ENCODE results near the gene TACC2. TPM values are rescaled to one million over a fixed set of nuclear protein-coding genes. Genes with fewer than 3 reads are reported as not detected.

TACC2 gene
- polyA plus RNA-seq, 4 donors: 28.6 to 99.5 (median 77.2) TPM

DNA sequence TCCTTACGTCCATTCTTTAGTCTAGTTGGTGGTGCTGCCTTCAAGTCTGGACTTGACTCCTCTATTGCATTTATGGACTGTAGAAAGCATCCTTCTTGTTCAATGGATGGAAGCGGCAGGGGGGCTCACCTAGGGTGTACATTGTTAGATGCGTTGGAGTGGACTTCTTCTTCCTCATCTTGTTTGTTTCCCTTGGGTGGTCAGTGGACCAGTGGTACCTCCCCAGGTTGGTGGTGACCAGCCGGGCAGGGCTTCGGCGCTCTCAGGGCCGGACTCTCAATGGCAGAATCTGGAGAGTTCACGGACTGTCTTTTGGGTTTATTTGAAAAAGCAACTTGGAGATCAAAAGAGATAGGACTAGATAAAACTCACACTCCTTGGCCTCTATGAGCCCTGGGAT lies 276.0 kb downstream of the TACC2 start:
- Histone ChIP-seq H3K36me3 (ENCODE audit: control insufficient read depth in 3 of 3, insufficient read depth in 2 of 3, low read depth in 1 of 3, low read length in 3 of 3) (no peaks in the 10 kb centered on the region), H3K27me3 (ENCODE audit: control insufficient read depth in 3 of 3, insufficient read depth in 3 of 3, low read length in 3 of 3) (no peaks in the 10 kb centered on the region), H3K27ac (ENCODE audit: low read depth in 1 of 3, low read length in 2 of 3) (no peak overlapping the region), H3K9me3 (ENCODE audit: control insufficient read depth in 2 of 2, insufficient read depth in 1 of 2, low read depth in 1 of 2, low read length in 1 of 2) (peaks cover 0 to 9% of the 10 kb centered on the region in 2 donors), H3K4me1 (ENCODE audit: control insufficient read depth in 3 of 3, insufficient read depth in 2 of 3, low read depth in 1 of 3, low read length in 2 of 3) (peaks cover 2 to 29% (median 3%) of the 10 kb centered on the region in 3 donors), H3K4me3 (ENCODE audit: low read depth in 1 of 3, low read length in 3 of 3) (no peak overlapping the region)
- FAIRE-seq: no peak
- WGBS, 3 donors: 89 to 99% (median 96%) methylated on average over 8 of the region's 8 CpGs
- no peak for DNase-seq

DNA sequence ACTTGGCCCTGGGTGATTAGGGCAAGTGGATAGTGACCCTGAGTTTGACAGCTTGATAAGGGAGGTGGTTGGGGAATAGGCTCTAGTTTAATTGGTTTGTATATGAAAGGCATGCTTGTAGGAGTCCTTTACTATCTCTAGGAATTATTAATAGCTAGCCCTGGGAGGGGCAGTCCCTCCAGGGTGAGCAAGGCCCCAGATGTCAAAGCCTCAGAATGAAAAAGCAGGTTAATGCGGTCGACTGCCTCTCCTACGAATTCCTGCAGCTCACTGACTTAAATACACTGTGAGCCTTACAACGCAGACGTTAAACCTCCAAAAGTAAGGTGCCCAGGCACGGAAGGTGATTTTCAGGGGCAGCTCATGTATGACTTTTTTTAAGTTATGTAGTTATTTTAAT lies 276.9 kb downstream of the TACC2 start:
- FAIRE-seq: no peak
- no peaks in the 10 kb centered on the region for H3K36me3 ChIP-seq (ENCODE audit: control insufficient read depth in 3 of 3, insufficient read depth in 2 of 3, low read depth in 1 of 3, low read length in 3 of 3)

DNA sequence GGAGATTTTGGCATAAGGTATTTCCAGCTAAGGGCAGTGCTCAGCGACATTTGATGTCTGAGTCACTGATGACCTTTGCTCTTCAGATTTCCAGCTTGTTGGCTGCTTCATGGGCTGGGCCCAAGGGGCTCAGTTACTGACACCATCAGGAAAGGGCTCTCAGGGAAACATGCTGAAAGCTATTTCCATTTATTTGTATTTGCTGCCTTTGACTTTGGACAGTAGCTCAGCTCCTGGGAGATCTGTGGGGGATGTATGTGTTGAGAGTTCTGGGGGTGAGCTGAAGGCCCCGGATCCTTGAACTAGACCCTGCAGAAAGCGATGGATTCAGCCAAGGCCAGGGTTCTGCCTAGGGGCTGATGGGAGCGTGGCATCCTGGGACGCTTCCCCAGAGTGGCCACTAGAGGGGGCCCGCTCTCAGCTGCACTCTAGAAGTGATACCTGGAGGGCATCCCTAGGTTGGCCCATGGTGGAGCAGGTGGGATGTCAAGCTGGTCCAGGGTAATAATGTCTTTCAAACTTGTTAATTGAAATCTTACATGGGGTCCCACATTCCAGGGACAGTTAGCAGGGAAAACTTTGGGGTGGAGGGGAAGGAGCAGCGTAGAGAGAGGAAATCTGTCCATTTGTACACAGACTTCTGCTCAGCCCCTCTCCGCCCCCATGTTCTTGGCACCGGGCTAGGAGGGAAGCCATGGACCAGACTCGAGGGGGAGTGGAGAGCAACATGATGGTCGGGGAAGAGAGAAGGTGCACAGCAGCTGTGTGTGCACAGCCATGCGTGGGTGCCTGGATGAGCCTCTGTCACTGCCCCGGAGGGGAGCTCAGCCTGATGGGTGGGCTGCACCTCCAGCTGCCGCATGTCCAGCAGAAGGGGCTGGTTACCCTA lies 279.1 kb downstream of the TACC2 start:
- Histone ChIP-seq H3K4me1 (ENCODE audit: control insufficient read depth in 3 of 3, insufficient read depth in 2 of 3, low read depth in 1 of 3, low read length in 2 of 3) (peaks cover 2 to 29% (median 3%) of the 10 kb centered on the region in 3 donors), H3K27me3 (ENCODE audit: control insufficient read depth in 3 of 3, insufficient read depth in 3 of 3, low read length in 3 of 3) (no peaks in the 10 kb centered on the region), H3K4me3 (ENCODE audit: low read depth in 1 of 3, low read length in 3 of 3) (no peak overlapping the region), H3K27ac (ENCODE audit: low read depth in 1 of 3, low read length in 2 of 3) (peak overlapping the region in 1 of 3 donors; percentile 31), H3K36me3 (ENCODE audit: control insufficient read depth in 3 of 3, insufficient read depth in 2 of 3, low read depth in 1 of 3, low read length in 3 of 3) (no peaks in the 10 kb centered on the region), H3K9me3 (ENCODE audit: control insufficient read depth in 2 of 2, insufficient read depth in 1 of 2, low read depth in 1 of 2, low read length in 1 of 2) (peaks cover 0 to 5% of the 10 kb centered on the region in 2 donors)
- FAIRE-seq: no peak
- 44 to 53% (median 50%) methylated on average over 14 of the region's 14 CpGs for WGBS, 3 donors
- DNase-seq: peak; percentile 69 to 75

More for the DNA sequence above, 276.9 kb downstream of the TACC2 start:
- Histone ChIP-seq H3K9me3 (ENCODE audit: control insufficient read depth in 2 of 2, insufficient read depth in 1 of 2, low read depth in 1 of 2, low read length in 1 of 2) (peaks cover 0 to 9% of the 10 kb centered on the region in 2 donors), H3K4me1 (ENCODE audit: control insufficient read depth in 3 of 3, insufficient read depth in 2 of 3, low read depth in 1 of 3, low read length in 2 of 3) (peaks cover 2 to 29% (median 3%) of the 10 kb centered on the region in 3 donors), H3K27me3 (ENCODE audit: control insufficient read depth in 3 of 3, insufficient read depth in 3 of 3, low read length in 3 of 3) (no peaks in the 10 kb centered on the region), H3K4me3 (ENCODE audit: low read depth in 1 of 3, low read length in 3 of 3) (no peak overlapping the region), H3K27ac (ENCODE audit: low read depth in 1 of 3, low read length in 2 of 3) (no peak overlapping the region)
- 74 to 85% (median 77%) methylated on average over 6 of the region's 6 CpGs for WGBS, 3 donors
- DNase-seq: peak in 1 of 2 donors; percentile 51

DNA sequence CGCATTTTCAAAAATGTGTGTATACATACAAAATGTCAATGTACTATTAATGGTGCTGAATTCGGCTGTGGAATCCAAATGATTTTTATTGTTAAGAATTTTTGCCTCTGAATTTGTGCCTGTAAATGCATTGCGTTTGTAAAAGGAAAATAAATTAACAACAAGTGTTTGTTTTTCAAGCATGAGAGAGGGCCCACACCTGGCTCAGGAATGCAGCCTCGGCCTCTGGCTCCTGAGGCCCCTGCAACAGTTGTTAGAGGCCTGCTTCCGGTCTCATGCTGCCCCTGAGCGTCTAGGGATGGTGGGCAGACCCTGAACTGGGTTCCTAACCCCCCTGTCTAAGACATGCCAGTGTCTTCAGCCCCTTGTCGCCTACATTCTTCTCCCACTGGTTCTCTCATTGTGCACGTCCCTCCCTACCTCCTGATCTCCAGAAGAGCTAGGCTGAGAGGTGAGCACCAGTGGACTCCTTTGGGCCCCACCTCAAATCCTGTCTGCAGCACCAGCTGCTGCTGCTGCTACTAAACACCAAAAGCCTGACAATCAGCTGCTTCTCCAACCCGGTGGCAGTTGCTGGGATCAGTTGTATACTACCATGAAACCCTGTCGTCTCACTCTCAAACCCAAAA lies 280.2 kb downstream of the TACC2 start:
- H3K27ac ChIP-seq (ENCODE audit: low read depth in 1 of 3, low read length in 2 of 3): no peak overlapping the region
- no peaks in the 10 kb centered on the region for H3K27me3 ChIP-seq (ENCODE audit: control insufficient read depth in 3 of 3, insufficient read depth in 3 of 3, low read length in 3 of 3)
- no peaks in the 10 kb centered on the region for H3K36me3 ChIP-seq (ENCODE audit: control insufficient read depth in 3 of 3, insufficient read depth in 2 of 3, low read depth in 1 of 3, low read length in 3 of 3)
- DNase-seq (no peak), FAIRE-seq (no peak)
- 75 to 84% (median 75%) methylated on average over 10 of the region's 10 CpGs for WGBS, 3 donors
- peaks cover under 1 to 26% (median 2%) of the 10 kb centered on the region in 3 donors for H3K4me1 ChIP-seq (ENCODE audit: control insufficient read depth in 3 of 3, insufficient read depth in 2 of 3, low read depth in 1 of 3, low read length in 2 of 3)
- H3K9me3 ChIP-seq (ENCODE audit: control insufficient read depth in 2 of 2, insufficient read depth in 1 of 2, low read depth in 1 of 2, low read length in 1 of 2): peaks cover 0 to under 1% of the 10 kb centered on the region in 2 donors
- no peak overlapping the region for H3K4me3 ChIP-seq (ENCODE audit: low read depth in 1 of 3, low read length in 3 of 3)

DNA sequence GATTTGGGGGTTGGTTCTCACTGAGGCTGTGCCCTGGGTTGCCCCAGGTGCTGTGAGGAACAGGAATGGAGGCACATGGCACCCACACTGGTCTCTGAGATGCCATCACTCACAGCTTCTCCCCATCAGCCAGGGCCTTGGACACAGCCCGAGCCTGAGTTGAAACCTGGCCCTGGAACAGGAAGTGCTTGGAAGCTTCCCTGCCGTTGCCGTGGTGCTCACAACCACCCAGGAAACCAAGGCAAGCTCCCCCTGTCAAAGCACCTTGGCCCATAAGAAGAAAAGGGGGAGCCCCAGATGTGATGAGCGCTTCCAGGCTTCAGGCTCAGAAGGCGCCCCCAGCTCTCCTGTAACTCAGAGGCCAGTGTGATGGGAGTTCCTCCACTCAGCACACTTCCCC lies 282.1 kb downstream of the TACC2 start, which contains the start of gene BTBD16:
Gene BTBD16, plus strand, starts transcription at position 221 of the 400 bp plus-strand sequence. CDS start 3,786 bp downstream, outside the sequence.
- DNase-seq (no peak), FAIRE-seq (no peak)
- no peaks in the 10 kb centered on the region for H3K27me3 ChIP-seq (ENCODE audit: control insufficient read depth in 3 of 3, insufficient read depth in 3 of 3, low read length in 3 of 3)
- H3K36me3 ChIP-seq (ENCODE audit: control insufficient read depth in 3 of 3, insufficient read depth in 2 of 3, low read depth in 1 of 3, low read length in 3 of 3): no peaks in the 10 kb centered on the region
- H3K27ac ChIP-seq (ENCODE audit: low read depth in 1 of 3, low read length in 2 of 3): no peak within 1 kb of the TSS
- no peak within 1 kb of the TSS for H3K4me3 ChIP-seq (ENCODE audit: low read depth in 1 of 3, low read length in 3 of 3)
- H3K4me1 ChIP-seq (ENCODE audit: control insufficient read depth in 3 of 3, insufficient read depth in 2 of 3, low read depth in 1 of 3, low read length in 2 of 3): peaks cover 0 to 13% (median 0%) of the 10 kb centered on the region in 3 donors
- WGBS, 3 donors: 58 to 87% (median 62%) methylated on average over 5 of the region's 5 CpGs
- no peaks in the 10 kb centered on the region for H3K9me3 ChIP-seq (ENCODE audit: control insufficient read depth in 2 of 2, insufficient read depth in 1 of 2, low read depth in 1 of 2, low read length in 1 of 2)

DNA sequence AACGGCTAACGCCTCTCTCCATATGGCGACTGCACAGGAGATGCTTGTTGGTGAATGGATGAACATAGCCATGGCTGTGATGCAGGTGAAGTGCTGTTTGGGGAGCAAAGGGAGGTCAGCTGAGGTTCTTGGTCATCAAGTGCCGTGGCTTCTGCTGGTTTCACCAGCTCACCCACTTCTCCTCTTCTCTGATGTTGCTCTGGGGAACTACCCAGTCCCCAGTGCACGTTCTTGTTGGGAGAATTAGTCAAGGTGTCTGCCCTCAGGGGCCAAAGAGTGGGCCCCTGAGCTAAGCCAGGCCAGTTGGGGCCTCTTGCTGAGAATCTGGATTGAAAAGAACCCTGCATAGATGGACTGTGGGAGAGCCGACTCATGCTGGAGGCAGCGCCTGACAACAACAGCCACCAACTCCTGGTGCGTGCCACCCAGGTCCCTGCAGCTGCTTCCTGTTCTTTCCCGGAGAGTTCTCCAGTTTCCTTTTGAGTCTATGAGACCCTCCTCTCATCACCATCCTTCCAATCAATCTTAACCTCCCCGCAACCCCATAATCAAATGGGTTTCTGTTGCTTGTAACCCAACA lies 285.1 kb downstream of the TACC2 start:
- peaks cover 0 to 3% of the 10 kb centered on the region in 2 donors for H3K9me3 ChIP-seq (ENCODE audit: control insufficient read depth in 2 of 2, insufficient read depth in 1 of 2, low read depth in 1 of 2, low read length in 1 of 2)
- no peak overlapping the region for H3K27ac ChIP-seq (ENCODE audit: low read depth in 1 of 3, low read length in 2 of 3)
- no peak overlapping the region for H3K4me3 ChIP-seq (ENCODE audit: low read depth in 1 of 3, low read length in 3 of 3)
- 79 to 92% (median 85%) methylated on average over 10 of the region's 10 CpGs for WGBS, 3 donors
- DNase-seq: no peak
- H3K36me3 ChIP-seq (ENCODE audit: control insufficient read depth in 3 of 3, insufficient read depth in 2 of 3, low read depth in 1 of 3, low read length in 3 of 3): no peaks in the 10 kb centered on the region
- no peak for FAIRE-seq
- H3K27me3 ChIP-seq (ENCODE audit: control insufficient read depth in 3 of 3, insufficient read depth in 3 of 3, low read length in 3 of 3): no peaks in the 10 kb centered on the region
- H3K4me1 ChIP-seq (ENCODE audit: control insufficient read depth in 3 of 3, insufficient read depth in 2 of 3, low read depth in 1 of 3, low read length in 2 of 3): peaks cover 0 to 10% (median 0%) of the 10 kb centered on the region in 3 donors

DNA sequence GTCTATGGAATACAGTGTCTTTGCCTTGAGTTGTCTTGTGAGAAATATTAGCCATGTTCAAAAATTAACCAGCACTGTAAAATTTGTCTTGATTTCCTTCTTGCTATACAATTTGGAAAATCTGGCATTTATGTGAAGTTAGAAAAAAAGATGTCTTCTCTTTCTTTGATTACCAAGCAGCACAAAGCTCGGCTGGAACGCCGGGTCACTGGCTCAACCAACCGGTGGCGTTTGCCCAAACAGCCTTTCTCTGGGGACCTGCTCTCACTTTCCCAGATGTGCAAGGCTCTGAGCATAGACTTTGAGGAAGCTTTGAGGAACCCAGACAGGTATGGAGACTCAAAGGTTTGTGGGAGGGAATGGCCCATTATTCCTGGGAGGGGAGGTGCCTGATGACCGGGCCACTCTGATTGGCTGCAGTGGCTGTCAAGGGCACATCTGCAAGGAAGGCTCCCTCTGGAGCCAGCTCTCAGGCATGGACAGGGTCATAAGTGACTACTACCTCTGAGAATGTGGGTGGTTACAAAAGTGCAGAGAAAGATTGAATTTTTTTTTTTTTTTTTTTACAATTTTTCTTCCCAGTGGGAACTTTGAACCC lies 287.7 kb downstream of the TACC2 start:
- no peaks in the 10 kb centered on the region for H3K36me3 ChIP-seq (ENCODE audit: control insufficient read depth in 3 of 3, insufficient read depth in 2 of 3, low read depth in 1 of 3, low read length in 3 of 3)
- H3K27me3 ChIP-seq (ENCODE audit: control insufficient read depth in 3 of 3, insufficient read depth in 3 of 3, low read length in 3 of 3): no peaks in the 10 kb centered on the region
- H3K9me3 ChIP-seq (ENCODE audit: control insufficient read depth in 2 of 2, insufficient read depth in 1 of 2, low read depth in 1 of 2, low read length in 1 of 2): peaks cover 0 to 3% of the 10 kb centered on the region in 2 donors
- H3K27ac ChIP-seq (ENCODE audit: low read depth in 1 of 3, low read length in 2 of 3): peak overlapping the region in 1 of 3 donors; percentile 45
- peaks cover 0 to 10% (median 0%) of the 10 kb centered on the region in 3 donors for H3K4me1 ChIP-seq (ENCODE audit: control insufficient read depth in 3 of 3, insufficient read depth in 2 of 3, low read depth in 1 of 3, low read length in 2 of 3)
- no peak overlapping the region for H3K4me3 ChIP-seq (ENCODE audit: low read depth in 1 of 3, low read length in 3 of 3)
- WGBS, 3 donors: 94 to 96% (median 94%) methylated on average over 6 of the region's 6 CpGs
- FAIRE-seq (no peak), DNase-seq (peak in 1 of 2 donors; percentile 55)

Data from small intestine (tissue), 7 donors.